C1 segment of cervical spinal cord (tissue), 14 donors: Measurements from ENCODE around the gene SUPT5H.

Experiments
- DNase-seq, 14 donors: peaks; one replicate each; lab custom pipeline; 2025; lab: John Stamatoyannopoulos, UW

The SUPT5H gene

DNA sequence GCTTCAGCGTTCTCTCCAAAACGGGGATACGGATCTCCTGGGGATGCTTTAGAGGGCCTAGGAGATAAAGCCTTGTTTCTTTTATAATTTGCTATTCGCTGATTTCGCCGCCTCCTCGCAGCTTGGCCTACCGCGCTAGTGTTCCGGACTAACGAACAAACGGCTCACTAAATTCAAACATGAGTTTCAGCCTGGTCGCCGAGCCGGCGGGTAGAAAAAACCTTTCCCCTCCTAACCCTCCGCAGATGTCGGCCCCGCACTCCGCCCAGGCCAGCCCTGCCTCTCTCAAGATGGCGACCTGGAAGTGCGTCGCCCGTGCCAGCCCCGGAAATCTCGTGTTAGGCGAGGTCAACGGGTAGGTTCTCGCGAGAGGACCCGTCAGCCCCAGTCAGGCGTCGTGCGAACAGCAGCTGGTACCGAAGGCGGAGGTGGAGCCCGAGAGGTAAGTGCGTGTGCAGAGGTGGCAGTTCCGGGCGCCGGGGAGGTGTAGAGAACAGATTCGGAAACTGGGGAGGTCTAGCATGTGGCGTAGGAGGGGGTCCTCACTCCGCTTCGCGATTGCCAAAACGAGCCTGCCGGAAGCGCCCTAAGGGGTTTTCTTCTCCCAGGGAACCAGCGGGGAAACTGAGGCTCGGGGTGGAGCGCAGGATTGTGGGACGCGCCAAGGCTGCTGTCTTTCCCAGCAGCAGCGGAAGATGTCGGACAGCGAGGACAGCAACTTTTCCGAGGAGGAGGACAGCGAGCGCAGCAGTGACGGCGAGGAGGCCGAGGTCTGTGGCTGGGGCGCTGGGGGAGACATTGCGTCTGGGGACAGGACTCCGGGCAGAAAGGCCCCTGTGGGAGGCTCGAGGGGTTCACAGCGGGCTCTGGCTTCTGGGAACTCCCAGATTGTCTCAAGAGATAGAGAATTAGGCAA, at the start of gene SUPT5H:
TSS of gene SUPT5H (plus strand) at position 387 of the 916 bp plus-strand sequence. CDS start at position 696, 309 bp downstream.
- peak; percentile 61 to 91 (median 87) for DNase-seq

DNA sequence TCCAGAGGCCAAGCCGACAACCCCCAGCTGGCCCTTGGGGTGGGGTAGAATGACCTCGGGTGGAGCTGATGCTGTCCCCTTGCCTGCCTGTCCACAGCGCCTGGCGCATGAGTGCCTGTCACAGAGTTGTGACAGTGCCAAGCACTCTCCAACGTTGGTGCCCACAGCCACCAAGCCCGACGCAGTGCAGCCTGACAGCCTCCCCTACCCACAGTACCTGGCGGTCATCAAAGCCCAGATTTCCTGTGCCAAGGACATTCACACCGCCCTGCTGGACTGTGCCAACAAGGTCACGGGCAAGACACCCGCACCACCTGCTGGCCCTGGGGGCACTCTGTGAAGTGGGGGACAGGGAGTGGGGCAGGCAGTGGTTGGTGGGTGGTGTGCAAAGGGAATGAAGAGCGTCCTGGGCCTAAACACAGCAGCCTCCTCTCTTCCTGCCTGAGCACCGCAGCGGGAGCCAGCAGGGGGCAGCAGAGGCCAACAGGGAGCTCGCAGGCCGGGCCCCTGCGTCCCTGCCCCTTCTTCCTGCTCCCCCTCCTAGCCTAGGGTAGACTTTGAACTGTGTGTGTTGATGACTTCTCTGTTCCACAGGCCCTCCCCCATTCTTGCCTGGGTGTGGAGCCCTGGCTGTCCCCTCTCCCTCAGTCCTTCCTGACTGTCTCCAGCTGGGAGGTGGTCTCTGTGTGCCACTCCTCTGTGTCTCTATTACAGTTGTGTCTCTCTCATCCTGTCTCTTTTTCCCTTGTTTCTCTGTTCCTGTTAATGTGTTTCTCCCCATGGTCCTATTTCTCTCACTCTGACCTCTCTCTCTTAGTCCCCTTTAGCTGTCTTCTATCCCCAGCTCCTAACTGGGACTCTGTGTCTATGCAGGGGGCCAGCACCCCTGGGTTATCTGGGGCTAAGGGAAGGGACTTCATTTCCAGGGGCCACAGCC, 47.8 kb upstream of the SUPT5H start:
- peak in 13 of 14 donors; percentile 20 to 83 (median 54) for DNase-seq

DNA sequence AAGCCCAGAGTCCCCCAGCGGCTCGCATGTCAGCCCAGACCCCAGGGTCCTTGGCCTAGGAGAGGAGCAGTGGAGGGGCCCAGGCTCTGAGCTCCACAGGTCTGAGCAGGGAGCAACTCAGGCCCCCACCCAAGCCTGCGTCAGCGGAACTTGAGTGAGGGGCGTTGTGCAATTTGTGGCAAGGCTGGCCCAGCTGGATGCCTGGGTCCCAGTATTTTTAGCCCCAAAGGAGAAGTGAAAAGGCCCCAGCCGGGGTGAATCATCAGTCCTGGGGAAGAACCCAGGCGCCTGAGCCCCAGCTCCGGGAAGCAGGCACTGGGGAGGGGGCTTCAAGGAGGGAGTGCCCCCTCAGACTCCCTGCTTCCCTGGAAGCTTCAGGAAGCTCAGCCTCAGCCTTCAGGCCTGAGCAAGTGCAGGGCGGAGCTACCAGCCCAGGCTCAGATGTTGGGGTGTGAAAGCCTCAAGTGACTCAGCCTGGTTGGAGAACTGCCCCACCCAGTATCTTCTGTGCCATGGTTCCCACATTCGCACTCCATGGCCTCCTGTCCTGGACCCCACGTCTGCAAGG, 47.0 kb upstream of the SUPT5H start:
- DNase-seq, result peak in 10 of 14 donors; percentile 11 to 77 (median 32)

DNA sequence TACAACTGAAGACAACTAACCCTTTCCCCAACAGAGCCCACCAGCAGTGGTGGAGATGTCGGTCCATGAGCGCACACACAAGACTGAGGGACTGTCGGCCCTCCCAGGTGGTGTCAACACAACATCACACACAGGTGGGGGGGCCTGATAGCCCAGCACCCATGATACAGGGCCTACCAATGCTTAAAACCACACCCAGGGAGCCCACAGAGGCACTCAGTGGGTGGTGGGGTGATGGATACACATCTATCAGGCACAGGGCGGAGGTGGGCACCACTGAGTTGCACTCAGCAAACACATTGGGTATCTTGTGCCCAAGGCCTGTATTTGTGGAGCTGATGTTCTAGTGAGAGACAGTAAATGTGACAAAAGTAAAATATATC, 45.7 kb upstream of the SUPT5H start:
- no peak for DNase-seq

DNA sequence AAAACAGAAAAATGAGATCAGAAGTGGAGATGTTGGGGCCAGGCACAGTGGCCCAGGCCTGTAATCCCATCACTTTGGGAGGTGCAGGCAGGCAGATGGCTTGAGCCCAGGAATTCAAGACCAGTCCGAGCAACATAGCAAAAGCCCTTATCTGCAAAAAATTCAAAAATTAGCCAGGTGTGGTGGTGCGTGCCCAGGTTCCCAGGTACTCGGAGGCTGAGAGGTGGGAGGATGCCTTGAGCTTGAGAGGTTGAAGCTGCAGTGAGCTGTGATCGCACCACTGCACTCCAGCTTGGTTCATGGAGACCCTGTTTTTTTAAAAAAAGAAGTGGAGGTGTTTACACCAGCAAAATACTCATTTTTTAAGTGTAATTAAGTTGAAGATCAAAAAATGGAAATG, 45.3 kb upstream of the SUPT5H start:
- DNase-seq, result no peak

DNA sequence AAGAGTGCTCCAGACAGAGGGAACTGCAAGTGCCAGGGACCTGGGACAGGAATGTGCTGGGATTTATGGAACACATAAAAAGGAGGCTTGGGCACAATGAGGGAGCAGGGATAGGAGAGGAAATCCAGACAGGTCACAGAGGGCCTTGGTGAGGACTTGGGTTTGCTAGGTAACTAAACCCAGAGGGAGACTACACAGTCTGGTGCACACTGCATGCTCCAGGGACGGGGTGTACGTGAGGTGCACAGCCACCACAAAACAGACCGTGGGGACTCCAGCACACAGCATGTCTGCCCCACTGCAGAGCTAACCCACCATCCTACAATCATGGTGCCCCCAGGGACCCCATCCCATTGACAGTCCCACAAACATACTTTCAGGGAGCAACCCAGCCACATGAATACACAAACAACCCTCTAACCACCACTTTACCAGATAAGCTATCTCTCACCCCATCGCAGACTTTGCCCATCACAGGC, 44.3 kb upstream of the SUPT5H start:
- no peak for DNase-seq

DNA sequence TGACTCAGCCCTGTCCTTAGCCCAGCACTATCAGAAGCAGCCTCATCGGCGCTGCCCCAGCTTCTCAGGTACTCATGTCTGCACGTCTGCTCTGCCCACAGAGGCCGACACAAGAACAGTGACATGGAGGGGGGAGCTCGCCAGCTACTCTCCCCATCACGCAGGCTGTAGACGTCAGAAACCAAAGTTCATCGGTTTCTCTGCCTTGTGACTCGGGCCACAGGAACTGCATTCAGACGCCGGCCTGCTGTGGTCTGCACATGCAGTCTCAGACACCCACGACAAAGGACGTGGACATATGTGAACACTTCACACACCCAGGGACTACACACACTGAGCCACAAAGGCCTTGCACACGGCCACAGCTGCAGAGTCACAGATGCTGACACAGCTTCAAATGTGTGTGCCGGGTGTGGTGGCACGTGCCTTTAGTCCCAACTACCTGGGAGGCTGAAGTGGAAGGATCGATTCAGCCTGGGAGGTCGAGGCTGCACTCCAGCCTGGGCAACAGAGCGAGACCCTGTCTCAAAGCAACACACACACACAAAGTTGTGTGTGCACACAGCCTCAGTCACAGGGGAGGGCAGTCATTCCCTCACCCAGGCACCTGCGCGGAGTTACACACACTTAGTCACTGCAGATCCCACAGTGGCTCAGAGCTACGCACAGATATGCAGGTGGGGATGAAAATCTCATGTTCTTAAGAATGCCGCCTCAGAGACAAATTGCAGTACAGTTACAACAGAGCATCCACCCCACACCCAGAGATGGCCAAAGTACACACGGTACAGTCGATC, 43.6 kb upstream of the SUPT5H start:
- peak in 5 of 14 donors; percentile 8 to 45 (median 21) for DNase-seq

DNA sequence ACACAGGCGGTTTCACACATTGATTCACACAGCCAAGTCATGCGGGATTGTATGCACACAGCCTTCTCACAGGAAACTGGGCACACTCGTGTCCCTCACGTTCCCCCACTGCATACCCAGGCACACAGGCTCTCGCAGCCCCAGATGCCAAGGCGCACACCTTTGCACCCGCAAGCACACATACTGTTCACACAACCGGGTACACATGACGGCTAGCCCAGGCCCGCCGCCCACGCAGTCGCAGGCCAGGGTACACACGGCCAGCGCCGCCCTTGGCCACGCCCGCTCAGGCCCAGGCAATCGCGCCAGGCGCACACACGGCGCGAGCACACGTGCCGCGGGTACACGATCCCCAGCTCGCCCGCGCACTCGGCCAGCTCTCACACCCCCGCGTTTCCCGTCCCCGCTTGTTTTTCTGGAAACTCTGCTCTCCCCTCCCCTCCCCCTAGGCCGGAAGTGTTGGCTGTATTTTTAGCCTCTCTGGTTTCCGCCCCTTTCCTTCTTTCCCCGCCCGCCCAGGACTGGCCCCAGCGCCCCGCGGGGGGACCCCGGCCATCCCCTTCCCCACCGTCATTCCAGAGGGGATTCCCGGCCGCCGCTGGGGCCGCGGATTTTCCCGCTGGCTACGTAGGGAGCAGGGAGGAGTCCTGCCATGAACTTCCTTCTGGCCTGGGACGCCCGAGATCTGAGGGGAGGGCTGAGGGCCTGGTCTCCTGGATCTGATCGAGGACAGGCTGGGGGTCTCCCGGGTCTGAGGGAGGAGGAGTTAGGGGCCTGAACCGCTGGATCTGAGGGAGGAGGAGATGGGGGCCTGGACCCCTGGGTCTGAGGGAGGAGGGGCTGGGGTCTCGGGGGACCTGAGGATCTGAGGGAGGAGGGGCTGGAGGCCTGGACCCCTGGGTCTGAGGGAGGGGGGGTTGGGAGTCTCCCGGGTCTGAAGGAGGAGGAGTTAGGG, 42.8 kb upstream of the SUPT5H start:
- peak in 12 of 14 donors; percentile 30 to 87 (median 68) for DNase-seq

DNA sequence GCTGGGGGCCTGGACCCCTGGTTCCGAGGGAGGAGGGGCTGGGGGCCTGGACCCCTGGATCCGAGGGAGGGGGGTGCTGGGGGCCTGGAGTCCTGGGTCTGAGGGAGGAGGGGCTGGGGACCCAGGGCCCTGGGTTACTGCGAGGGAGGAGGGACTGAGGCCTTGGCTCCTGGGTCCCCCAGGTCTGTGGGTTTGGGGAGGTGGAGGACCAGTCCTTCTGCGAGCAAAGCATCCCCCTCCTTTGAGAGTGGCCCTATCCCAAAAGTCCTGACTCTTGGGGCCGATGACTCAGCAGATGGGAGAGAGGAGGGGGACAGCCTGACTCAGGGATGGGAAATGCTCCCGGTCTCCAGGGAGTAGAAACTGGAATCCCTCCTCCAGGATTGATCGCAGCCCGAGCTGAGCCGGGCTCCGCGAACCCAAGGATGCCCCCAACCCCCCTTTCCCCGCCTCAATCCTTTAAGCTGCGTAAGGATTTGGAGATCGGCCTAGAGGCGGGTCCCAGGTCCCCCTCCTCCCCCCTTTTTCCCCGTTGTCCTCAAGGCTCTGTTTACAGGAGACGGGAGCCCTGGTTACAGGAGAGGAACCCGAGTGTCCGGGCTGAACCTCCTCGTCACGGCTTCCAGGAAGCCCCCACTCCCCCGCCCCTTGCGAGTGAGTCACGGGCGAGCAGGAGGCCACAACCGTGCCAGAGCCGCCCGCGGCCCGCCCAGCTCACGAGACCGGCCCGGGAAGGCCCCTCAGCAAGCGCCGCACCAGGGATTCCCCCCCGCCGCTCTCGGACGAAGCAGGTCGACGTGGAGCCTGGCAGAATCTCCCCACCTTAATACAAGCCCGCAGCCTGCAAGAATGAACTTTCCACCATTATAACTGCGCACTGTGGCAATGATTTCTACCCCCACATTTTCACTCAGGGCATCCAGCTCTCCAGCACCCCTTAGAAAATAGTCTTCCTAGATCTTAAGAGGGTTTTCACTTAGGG, 41.8 kb upstream of the SUPT5H start:
- peak in 13 of 14 donors; percentile 46 to 97 (median 68) for DNase-seq

DNA sequence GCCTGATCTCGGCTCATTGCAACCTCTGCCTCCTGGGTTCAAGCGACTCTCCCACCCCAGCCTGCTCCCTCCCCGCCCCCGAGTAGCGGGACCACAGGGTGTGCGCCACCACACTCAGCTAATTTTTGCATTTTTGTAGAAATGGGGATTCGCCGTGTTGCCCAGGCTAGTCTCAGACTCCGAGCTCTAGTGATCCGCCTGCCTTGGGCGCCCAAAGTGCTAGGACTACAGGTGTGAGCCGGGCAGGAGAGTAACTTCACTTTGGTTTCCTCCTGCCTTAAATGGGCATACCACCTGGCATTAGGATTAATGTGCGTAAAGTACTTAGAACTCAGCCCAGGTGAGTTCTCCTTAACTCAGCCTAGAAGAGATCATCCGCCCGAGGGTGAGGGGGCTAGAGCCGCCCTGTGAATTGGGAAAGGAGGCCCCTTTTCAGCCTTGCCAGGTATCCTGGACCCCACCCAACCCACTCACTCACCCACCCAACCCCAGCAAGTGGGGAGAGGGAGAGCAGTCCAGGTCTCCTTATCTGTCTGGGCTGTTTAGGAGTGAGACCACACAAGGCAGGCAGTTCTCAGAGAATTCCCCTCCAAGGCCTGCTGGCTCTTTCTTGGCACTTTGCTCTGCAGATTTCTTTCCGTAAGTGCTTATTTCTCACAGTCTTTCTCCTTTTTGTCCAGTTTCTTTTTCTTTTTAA, 40.0 kb upstream of the SUPT5H start:
- DNase-seq, result peak in 2 of 14 donors; percentile 5 to 33

DNA sequence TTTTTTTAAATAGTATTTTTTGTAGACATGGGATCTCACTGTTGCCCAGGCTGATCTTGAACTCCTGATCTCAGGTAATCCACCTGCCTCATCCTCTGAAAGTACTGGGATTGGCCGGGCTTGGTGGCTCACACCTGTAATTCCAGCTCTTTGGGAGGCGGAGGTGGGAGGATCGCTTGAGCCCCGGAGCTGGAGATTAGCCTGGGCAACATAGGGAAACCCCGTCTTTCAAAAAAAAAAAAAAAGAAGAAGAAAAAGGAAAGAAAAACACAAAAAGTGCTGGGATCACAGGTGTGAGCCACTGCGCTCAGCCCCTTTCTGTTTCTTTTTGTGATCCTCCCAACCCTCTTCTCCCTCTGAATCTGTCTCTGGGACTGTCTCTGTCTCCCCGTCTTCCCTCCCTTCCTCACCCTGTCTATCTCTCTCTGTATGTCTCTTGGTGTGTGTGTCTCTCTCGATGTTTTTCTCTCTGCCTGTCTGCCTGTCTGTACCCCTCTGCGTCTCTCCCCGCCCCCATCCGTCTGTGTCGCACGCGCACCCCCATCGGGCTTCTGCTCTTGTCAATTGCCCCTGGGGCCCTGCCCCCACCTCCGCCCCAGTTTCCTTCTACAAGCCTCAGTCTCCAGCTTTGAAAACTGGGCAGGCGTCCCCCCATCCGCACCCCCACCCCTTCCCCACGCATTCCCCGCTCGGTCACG, 39.3 kb upstream of the SUPT5H start:
- peak in 3 of 14 donors; percentile 74 to 85 (median 78) for DNase-seq

DNA sequence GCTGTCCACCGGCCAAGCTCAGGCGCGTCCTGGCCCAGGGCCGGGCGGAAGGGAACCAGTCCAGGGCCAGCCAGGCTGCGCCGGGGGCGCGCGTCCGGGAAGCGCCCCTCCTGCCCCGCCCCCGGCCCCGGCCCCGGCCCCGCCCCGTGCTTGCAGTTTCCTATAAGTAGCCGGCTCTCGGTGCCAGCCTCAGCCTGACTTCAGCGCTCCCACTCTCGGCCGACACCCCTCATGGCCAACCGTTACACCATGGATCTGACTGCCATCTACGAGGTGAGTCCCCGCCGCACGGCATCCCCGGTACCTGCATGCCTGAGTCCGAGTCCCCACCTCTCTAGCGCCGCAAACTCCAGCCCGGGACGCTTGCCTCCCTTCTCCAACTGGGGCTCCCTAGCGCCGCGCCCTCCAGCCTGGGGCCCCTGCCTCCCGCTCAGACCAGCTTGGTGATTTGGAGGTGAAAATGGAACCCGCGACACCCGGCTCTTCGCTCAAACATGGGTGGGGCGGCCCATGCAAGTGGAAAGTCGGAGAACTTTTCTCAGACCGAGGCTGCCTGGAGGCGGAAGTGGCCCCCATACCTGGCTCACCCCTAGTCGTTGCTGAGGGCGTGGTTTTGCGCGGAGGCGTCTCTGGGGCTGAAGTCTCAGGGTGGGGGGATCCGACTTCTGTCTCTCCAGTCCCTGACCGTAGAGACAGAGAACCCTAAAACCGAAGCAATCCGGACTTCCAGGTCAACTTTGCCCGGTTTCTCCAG, 38.5 kb upstream of the SUPT5H start, which contains the start of gene ZFP36:
TSS of gene ZFP36 (plus strand) at position 192 of the 754 bp plus-strand sequence. CDS start at position 250, 58 bp downstream.
- DNase-seq, result peak in 13 of 14 donors; percentile 24 to 94 (median 78)

DNA sequence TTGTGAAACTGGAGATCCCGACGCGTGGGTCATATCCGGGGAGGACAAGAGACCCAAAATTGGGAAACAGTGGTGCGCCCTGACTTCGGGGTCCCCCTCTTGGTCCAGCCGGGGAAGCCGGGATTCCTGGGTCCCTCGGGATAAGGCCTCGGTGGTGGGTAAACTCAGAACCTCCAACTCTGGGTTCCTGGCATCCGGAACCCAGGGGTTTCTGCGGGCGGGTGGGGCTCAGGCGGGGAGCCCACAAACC, 38.0 kb upstream of the SUPT5H start:
- DNase-seq, result peak in 2 of 14 donors; percentile 55 to 66

DNA sequence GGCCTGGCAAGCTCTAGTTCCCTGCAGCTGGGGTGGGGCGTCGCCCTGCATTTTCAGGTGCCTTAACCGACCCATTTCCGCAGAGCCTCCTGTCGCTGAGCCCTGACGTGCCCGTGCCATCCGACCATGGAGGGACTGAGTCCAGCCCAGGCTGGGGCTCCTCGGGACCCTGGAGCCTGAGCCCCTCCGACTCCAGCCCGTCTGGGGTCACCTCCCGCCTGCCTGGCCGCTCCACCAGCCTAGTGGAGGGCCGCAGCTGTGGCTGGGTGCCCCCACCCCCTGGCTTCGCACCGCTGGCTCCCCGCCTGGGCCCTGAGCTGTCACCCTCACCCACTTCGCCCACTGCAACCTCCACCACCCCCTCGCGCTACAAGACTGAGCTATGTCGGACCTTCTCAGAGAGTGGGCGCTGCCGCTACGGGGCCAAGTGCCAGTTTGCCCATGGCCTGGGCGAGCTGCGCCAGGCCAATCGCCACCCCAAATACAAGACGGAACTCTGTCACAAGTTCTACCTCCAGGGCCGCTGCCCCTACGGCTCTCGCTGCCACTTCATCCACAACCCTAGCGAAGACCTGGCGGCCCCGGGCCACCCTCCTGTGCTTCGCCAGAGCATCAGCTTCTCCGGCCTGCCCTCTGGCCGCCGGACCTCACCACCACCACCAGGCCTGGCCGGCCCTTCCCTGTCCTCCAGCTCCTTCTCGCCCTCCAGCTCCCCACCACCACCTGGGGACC, 37.6 kb upstream of the SUPT5H start:
- DNase-seq, result peak in 6 of 14 donors; percentile 32 to 75 (median 54)

DNA sequence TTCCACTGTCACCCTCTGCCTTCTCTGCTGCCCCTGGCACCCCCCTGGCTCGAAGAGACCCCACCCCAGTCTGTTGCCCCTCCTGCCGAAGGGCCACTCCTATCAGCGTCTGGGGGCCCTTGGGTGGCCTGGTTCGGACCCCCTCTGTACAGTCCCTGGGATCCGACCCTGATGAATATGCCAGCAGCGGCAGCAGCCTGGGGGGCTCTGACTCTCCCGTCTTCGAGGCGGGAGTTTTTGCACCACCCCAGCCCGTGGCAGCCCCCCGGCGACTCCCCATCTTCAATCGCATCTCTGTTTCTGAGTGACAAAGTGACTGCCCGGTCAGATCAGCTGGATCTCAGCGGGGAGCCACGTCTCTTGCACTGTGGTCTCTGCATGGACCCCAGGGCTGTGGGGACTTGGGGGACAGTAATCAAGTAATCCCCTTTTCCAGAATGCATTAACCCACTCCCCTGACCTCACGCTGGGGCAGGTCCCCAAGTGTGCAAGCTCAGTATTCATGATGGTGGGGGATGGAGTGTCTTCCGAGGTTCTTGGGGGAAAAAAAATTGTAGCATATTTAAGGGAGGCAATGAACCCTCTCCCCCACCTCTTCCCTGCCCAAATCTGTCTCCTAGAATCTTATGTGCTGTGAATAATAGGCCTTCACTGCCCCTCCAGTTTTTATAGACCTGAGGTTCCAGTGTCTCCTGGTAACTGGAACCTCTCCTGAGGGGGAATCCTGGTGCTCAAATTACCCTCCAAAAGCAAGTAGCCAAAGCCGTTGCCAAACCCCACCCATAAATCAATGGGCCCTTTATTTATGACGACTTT, 36.8 kb upstream of the SUPT5H start:
- peak in 4 of 14 donors; percentile 29 to 60 (median 42) for DNase-seq
